ENCODE results near the gene PALLD. TPM values are rescaled to one million over a fixed set of nuclear protein-coding genes. Genes with fewer than 3 reads are reported as not detected.

The PALLD gene
- total and polyA plus RNA-seq, 7 donors, result 40.7 to 1,991 (median 1,233) TPM

DNA sequence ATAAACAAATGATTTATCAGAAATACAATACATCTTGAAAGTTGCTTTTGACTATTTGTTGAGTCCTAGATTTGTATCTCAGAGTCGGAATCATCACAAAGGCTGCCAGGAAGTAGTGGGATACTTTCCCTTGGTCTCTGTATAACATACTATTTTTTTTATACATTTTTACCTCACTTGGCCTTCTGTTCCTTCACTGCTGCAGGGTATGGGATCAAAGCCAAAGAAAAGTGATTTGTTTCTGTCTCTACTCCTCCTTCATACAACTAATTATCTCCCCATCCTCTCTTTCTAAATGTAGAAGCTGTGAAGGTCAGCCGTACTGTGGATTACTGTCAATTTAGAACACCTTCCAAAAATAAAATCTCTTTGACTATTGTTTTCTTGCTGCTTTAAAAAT, 24.9 kb downstream of the PALLD start:
- Histone ChIP-seq H3K27ac (no peak overlapping the region), H3K4me3 (no peak overlapping the region), H3K36me3 (no peaks in the 10 kb centered on the region), H3K27me3 (no peaks in the 10 kb centered on the region), H3K9me3 (no peaks in the 10 kb centered on the region), H3K4me1 (peaks cover 0 to 3% (median 0%) of the 10 kb centered on the region in 4 donors)
- TF ChIP-seq, protein P1, sequence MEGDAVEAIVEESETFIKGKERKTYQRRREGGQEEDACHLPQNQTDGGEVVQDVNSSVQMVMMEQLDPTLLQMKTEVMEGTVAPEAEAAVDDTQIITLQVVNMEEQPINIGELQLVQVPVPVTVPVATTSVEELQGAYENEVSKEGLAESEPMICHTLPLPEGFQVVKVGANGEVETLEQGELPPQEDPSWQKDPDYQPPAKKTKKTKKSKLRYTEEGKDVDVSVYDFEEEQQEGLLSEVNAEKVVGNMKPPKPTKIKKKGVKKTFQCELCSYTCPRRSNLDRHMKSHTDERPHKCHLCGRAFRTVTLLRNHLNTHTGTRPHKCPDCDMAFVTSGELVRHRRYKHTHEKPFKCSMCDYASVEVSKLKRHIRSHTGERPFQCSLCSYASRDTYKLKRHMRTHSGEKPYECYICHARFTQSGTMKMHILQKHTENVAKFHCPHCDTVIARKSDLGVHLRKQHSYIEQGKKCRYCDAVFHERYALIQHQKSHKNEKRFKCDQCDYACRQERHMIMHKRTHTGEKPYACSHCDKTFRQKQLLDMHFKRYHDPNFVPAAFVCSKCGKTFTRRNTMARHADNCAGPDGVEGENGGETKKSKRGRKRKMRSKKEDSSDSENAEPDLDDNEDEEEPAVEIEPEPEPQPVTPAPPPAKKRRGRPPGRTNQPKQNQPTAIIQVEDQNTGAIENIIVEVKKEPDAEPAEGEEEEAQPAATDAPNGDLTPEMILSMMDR (IDR thresholded peaks at IDR 0.05), result no peak
- no peak for TF ChIP-seq EP300 (IDR thresholded peaks at IDR 0.05)
- no peak for TF ChIP-seq POLR2A (IDR thresholded peaks at IDR 0.05)
- no peak for TF ChIP-seq POLR2AphosphoS5 (IDR thresholded peaks at IDR 0.05)
- 70 to 83% methylated on average over 2 of the region's 2 CpGs for WGBS, 2 donors
- DNase-seq, result no peak
- intact Hi-C loops (cut with DNase I), result no loop called here

DNA sequence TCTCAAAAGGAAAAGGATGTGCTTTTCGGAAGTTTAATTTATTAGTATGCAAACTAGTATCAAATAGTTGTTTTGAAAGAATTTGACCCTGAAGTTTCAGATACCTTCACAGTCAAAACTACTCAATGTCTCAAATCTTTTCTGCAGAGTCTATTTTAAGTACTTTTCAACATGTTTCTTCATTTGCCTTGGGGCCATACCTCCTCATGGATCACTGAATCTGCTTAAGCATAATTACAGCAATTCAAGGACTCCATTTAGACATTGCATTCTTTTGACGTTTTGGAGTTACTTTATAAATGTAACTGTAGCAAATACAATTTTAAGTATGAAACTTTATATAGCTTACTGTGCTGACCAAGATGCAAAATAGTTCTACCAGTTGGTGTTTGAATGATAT, 25.5 kb downstream of the PALLD start:
- Histone ChIP-seq H3K9me3 (no peaks in the 10 kb centered on the region), H3K27ac (no peak overlapping the region), H3K36me3 (no peaks in the 10 kb centered on the region), H3K27me3 (no peaks in the 10 kb centered on the region), H3K4me3 (no peak overlapping the region), H3K4me1 (peaks cover 0 to 3% (median 0%) of the 10 kb centered on the region in 4 donors)
- TF ChIP-seq POLR2A (IDR thresholded peaks at IDR 0.05) (no peak), EP300 (IDR thresholded peaks at IDR 0.05) (no peak), POLR2AphosphoS5 (IDR thresholded peaks at IDR 0.05) (no peak)
- TF ChIP-seq, protein P1 (IDR thresholded peaks at IDR 0.05), result no peak
- 79 to 89% methylated on average over 2 of the region's 2 CpGs for WGBS, 2 donors
- intact Hi-C loops (cut with DNase I), result no loop called here
- DNase-seq, result no peak

DNA sequence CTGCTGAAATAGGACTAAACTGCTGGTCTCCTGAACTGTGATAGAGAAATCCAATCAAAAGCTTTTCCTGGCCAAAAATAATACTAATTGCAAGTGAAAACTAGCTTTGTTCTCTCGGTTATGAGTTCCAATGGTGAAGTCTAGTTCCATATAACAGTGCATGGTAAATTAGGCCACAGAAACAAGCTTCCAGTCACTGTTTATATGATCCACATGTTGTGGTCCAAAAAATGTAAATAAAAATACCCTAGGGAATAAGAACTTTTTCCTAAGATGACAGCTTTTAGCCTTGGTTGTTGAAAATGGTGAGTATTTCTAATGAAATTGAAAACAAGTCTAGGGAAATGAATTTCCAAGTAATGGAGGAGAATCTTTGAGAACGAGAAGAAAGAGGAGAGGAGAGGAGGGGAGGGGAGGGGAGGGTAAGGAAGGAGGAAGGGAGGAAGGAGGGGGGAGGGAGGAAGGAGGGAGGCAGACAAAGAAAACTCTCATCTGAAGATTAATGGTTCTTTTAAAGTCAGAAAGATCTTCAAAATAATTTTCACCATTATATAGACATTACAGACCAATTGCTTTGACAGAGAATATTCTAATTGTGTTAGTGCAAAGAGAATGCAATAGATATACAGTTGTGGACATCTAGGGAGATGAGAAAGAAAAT, 26.1 kb downstream of the PALLD start:
- Histone ChIP-seq H3K27me3 (no peaks in the 10 kb centered on the region), H3K36me3 (no peaks in the 10 kb centered on the region), H3K4me1 (peaks cover 0 to 3% (median 0%) of the 10 kb centered on the region in 4 donors), H3K9me3 (no peaks in the 10 kb centered on the region), H3K27ac (no peak overlapping the region), H3K4me3 (no peak overlapping the region)
- no peak for DNase-seq
- intact Hi-C loops (cut with DNase I), result no loop called here
- TF ChIP-seq POLR2AphosphoS5 (IDR thresholded peaks at IDR 0.05) (no peak), POLR2A (IDR thresholded peaks at IDR 0.05) (no peak), EP300 (IDR thresholded peaks at IDR 0.05) (no peak)
- TF ChIP-seq, protein P1 (IDR thresholded peaks at IDR 0.05), result no peak
- WGBS, 2 donors, result 63 to 81% methylated on average over 2 of the region's 2 CpGs

DNA sequence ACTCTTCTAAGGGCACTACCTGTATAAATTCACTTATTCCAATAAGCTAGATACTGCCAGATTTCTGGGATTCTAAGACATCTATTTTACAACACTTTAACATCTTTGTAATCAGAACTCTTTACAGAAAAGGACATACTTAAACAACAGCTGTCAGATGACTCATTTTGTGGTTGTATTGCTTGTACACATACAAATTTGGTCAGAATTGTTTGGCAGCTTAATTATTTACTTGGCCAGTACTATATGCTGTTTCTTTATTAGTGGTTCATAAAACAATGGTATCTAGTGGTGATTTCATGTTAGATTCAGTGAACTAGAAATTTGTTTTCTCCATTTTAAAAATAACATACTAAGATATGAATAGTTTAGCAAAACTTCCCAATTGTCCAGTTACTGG, 27.2 kb downstream of the PALLD start:
- intact Hi-C loops (cut with DNase I), result no loop called here
- no peaks in the 10 kb centered on the region for H3K9me3 ChIP-seq

More for the DNA sequence above, 27.2 kb downstream of the PALLD start:
- H3K27ac ChIP-seq, result no peak overlapping the region
- no peak overlapping the region for H3K4me3 ChIP-seq
- peaks cover 0 to 3% (median 0%) of the 10 kb centered on the region in 4 donors for H3K4me1 ChIP-seq
- no peak for TF ChIP-seq POLR2AphosphoS5 (IDR thresholded peaks at IDR 0.05)
- TF ChIP-seq EP300 (IDR thresholded peaks at IDR 0.05), result no peak
- no peak for TF ChIP-seq POLR2A (IDR thresholded peaks at IDR 0.05)
- TF ChIP-seq, protein P1 (IDR thresholded peaks at IDR 0.05), result no peak
- DNase-seq, result no peak
- no peaks in the 10 kb centered on the region for H3K36me3 ChIP-seq
- no peaks in the 10 kb centered on the region for H3K27me3 ChIP-seq

Measured in sigmoid colon (tissue), 7 donors.